H1 (cell line): ENCODE data around the gene TEX29. TPM values are rescaled to one million over a fixed set of nuclear protein-coding genes. Genes with fewer than 3 reads are reported as not detected.

Source experiments
- CTCF ChIA-PET: fragments of 300-600 bp; sonication (Branson Sonifier 250); formaldehyde crosslinking; loops from one replicate; lab custom pipeline; 2021; ENCODE audit not compliant: partially characterized antibody; lab: Charles Lee
- POLR2A ChIA-PET: fragments of 300-600 bp; sonication (Branson Sonifier 250); formaldehyde crosslinking; loops from one replicate; lab custom pipeline; 2021; ENCODE audit warnings: inconsistent platforms; ENCODE audit not compliant: partially characterized antibody; lab: Charles Lee
- DNase-seq, 2 experiments: peaks; one replicate each; pipeline versions ENCODE4 v3.0.0 to v3.0.0-alpha.2; 2010 to 2022; ENCODE audit warnings: low spot score in 2 of 2, low read depth in 1 of 2, mixed read lengths in 1 of 2
- FAIRE-seq: peaks from 2 replicates; lab custom pipeline; 2011; peaks lifted over from hg19 to GRCh38; lab: Jason Lieb, UNC
- H2AFZ ChIP-seq: 2 replicates; pipeline ENCODE4 v1.8.1; 2012; ENCODE audit warnings: low read length, inconsistent platforms
- H2AK5ac ChIP-seq: 2 replicates; pipeline ENCODE4 v1.6.1; 2013; ENCODE audit warnings: low read depth, low read length
- H2BK120ac ChIP-seq: replicated peaks from 2 replicates; pipeline ENCODE3; 2013; ENCODE audit warnings: low read depth, low read length, inconsistent platforms
- H2BK12ac ChIP-seq: 2 replicates; pipeline ENCODE4 v1.6.1; 2013; ENCODE audit warnings: low read depth, low read length
- H2BK15ac ChIP-seq: 2 replicates; pipeline ENCODE4 v1.6.1; 2013; ENCODE audit warnings: low read length
- H2BK20ac ChIP-seq: 2 replicates; pipeline ENCODE4 v1.6.1; 2013; ENCODE audit warnings: low read length
- H2BK5ac ChIP-seq: 2 replicates; pipeline ENCODE4 v1.6.1; 2013; ENCODE audit warnings: low read depth, low read length
- H3K14ac ChIP-seq: 2 replicates; pipeline ENCODE4 v1.6.1; 2013; ENCODE audit warnings: inconsistent platforms; ENCODE audit not compliant: insufficient read length
- H3K18ac ChIP-seq: 2 replicates; pipeline ENCODE4 v1.6.1; 2013; ENCODE audit warnings: low read length; ENCODE audit errors: extremely low read depth
- H3K23ac ChIP-seq: 2 replicates; pipeline ENCODE4 v1.6.1; 2013; ENCODE audit warnings: inconsistent platforms; ENCODE audit not compliant: insufficient read length
- H3K23me2 ChIP-seq: 2 replicates; pipeline ENCODE4 v1.6.1; 2013; ENCODE audit warnings: low read depth, low read length
- H3K27ac ChIP-seq: 2 replicates; pipeline ENCODE4 v1.6.1; 2011; ENCODE audit warnings: low read depth, low read length, inconsistent platforms
- H3K27me3 ChIP-seq, 4 experiments: replicated peaks in 1 of 4; 1 replicate in 1 of 4; 2 replicates in 3 of 4; pipeline versions ENCODE4 v1.6.1 to v1.8.1; 2011 to 2013; ENCODE audit warnings: low read length in 3 of 4, mild to moderate bottlenecking in 3 of 4, inconsistent platforms in 2 of 4, mixed read lengths in 2 of 4, moderate library complexity in 1 of 4; ENCODE audit not compliant: control insufficient read depth in 3 of 4, insufficient read depth in 3 of 4; ENCODE audit errors: extremely low read depth in 1 of 4
- H3K36me3 ChIP-seq, 4 experiments: 2 replicates each; pipeline versions ENCODE4 v1.6.1 to v1.8.1; 2011 to 2013; ENCODE audit warnings: mild to moderate bottlenecking in 4 of 4, low read length in 3 of 4, moderate library complexity in 2 of 4, control low read depth in 1 of 4, inconsistent platforms in 1 of 4; ENCODE audit not compliant: insufficient read depth in 4 of 4, control insufficient read depth in 2 of 4
- H3K4ac ChIP-seq: replicated peaks from 2 replicates; pipeline ENCODE3; 2013; ENCODE audit warnings: low read length, low read depth, mixed read lengths, inconsistent platforms; ENCODE audit not compliant: insufficient read length
- H3K4me1 ChIP-seq, 4 experiments: replicated peaks in 1 of 4; 1 replicate in 1 of 4; 2 replicates in 3 of 4; pipeline versions ENCODE4 v1.6.1 to v1.8.1; 2011 to 2013; ENCODE audit warnings: low read length in 3 of 4, inconsistent platforms in 2 of 4, mixed read lengths in 1 of 4; ENCODE audit not compliant: insufficient read depth in 4 of 4, control insufficient read depth in 3 of 4
- H3K4me2 ChIP-seq, 2 experiments: 2 replicates each; pipeline versions ENCODE4 v1.6.1 to v1.8.1; 2011 to 2013; ENCODE audit warnings: low read depth in 2 of 2, low read length in 2 of 2, control low read depth in 1 of 2, inconsistent platforms in 1 of 2, mild to moderate bottlenecking in 1 of 2; ENCODE audit not compliant: insufficient read depth in 1 of 2
- H3K4me3 ChIP-seq, 4 experiments: fragments of 200-600, 300-600 bp in 1 of 4; sonication (generic), shearing (Covaris generic), sonication (Bioruptor Twin) in 1 of 4; 2 replicates each; pipeline versions ENCODE4 v1.5.1 to v1.8.1; 2011 to 2016; ENCODE audit warnings: low read length in 4 of 4, low read depth in 3 of 4, control low read depth in 2 of 4, inconsistent platforms in 2 of 4, mild to moderate bottlenecking in 2 of 4, mixed read lengths in 1 of 4, moderate library complexity in 1 of 4; ENCODE audit not compliant: insufficient read depth in 2 of 4; ENCODE audit errors: extremely low read depth in 1 of 4
- H3K56ac ChIP-seq: replicated peaks from 2 replicates; pipeline ENCODE3; 2013; ENCODE audit warnings: low read depth, mild to moderate bottlenecking, mixed read lengths, low read length, inconsistent platforms; ENCODE audit not compliant: insufficient read length
- H3K79me1 ChIP-seq: 2 replicates; pipeline ENCODE4 v1.6.1; 2013; ENCODE audit warnings: low read depth, low read length, control low read depth
- H3K79me2 ChIP-seq, 2 experiments: 2 replicates each; pipeline versions ENCODE4 v1.6.1 to v1.8.1; 2012 to 2013; ENCODE audit warnings: low read length in 2 of 2, mild to moderate bottlenecking in 2 of 2, inconsistent platforms in 1 of 2; ENCODE audit not compliant: insufficient read depth in 2 of 2, control insufficient read depth in 1 of 2
- H3K9ac ChIP-seq, 4 experiments: replicated peaks in 1 of 4; 1 replicate in 1 of 4; 2 replicates in 3 of 4; pipeline versions ENCODE4 v1.6.1 to v1.8.1; 2011 to 2013; ENCODE audit warnings: low read depth in 3 of 4, low read length in 3 of 4, control low read depth in 2 of 4, mild to moderate bottlenecking in 2 of 4, moderate library complexity in 2 of 4, inconsistent platforms in 1 of 4; ENCODE audit errors: extremely low read depth in 1 of 4
- H3K9me3 ChIP-seq, 2 experiments: 2 replicates each; pipeline versions ENCODE4 v1.6.1 to v1.8.1; 2012 to 2013; ENCODE audit warnings: mild to moderate bottlenecking in 2 of 2, moderate library complexity in 2 of 2, control low read depth in 1 of 2, inconsistent platforms in 1 of 2, low read depth in 1 of 2, low read length in 1 of 2, mixed read lengths in 1 of 2; ENCODE audit not compliant: insufficient read depth in 2 of 2
- H4K20me1 ChIP-seq, 2 experiments: replicated peaks in 1 of 2; 2 replicates each; pipeline versions ENCODE3 to v1.8.1; 2011 to 2013; ENCODE audit warnings: inconsistent platforms in 2 of 2, low read length in 2 of 2, mild to moderate bottlenecking in 1 of 2; ENCODE audit not compliant: insufficient read depth in 2 of 2, control insufficient read depth in 1 of 2
- H4K5ac ChIP-seq: 2 replicates; pipeline ENCODE4 v1.6.1; 2013; ENCODE audit warnings: low read length, low read depth, mixed read lengths, inconsistent platforms; ENCODE audit not compliant: insufficient read length
- H4K8ac ChIP-seq: 2 replicates; pipeline ENCODE4 v1.8.0; 2013; ENCODE audit warnings: mild to moderate bottlenecking, moderate library complexity, low read length, inconsistent platforms; ENCODE audit not compliant: insufficient read depth; ENCODE audit errors: extremely low read depth
- H4K91ac ChIP-seq: replicated peaks from 2 replicates; pipeline ENCODE3; 2013; ENCODE audit warnings: low read length, mixed read lengths, inconsistent platforms; ENCODE audit not compliant: insufficient read length
- BCL11A ChIP-seq, 2 experiments: IDR thresholded peaks; one replicate each; pipeline ENCODE4 v1.6.1; 2011; ENCODE audit warnings: low read depth in 2 of 2, low read length in 2 of 2, mild to moderate bottlenecking in 2 of 2
- NANOG ChIP-seq: IDR thresholded peaks from 2 replicates; pipeline ENCODE4 v1.6.1; 2011; ENCODE audit warnings: low read length, low read depth, mild to moderate bottlenecking, inconsistent platforms; ENCODE audit not compliant: insufficient read depth, poor library complexity, severe bottlenecking
- TBP ChIP-seq: IDR thresholded peaks from 2 replicates; pipeline ENCODE4 v1.6.1; 2011; ENCODE audit warnings: low read depth, low read length, improper control_type of control experiment
- WGBS, 2 experiments: shearing (Covaris generic) in 1 of 2; methylation state at CpG; one replicate each; pipeline versions ENCODE4 v1.1.6 to v1.1.7; 2013 to 2015; ENCODE audit warnings: low lambda C conversion rate in 2 of 2, mixed read lengths in 2 of 2, inconsistent platforms in 1 of 2, low coverage in 1 of 2, missing lambda C conversion rate in 1 of 2; ENCODE audit not compliant: insufficient replicate concordance in 2 of 2, insufficient coverage in 1 of 2, insufficient read length in 1 of 2; ENCODE audit errors: extremely low coverage in 1 of 2, missing lambda C conversion rate in 1 of 2; 5-methylcytosine and 5-hydroxymethylcytosine counted together
- polyA plus RNA-seq, 7 experiments: library from polyadenylated mRNA; depleted of rRNA in 3 of 7; stranded (reverse) in 5 of 7; unstranded in 2 of 7; fragments of >200 nt in 5 of 7; fragments of 200-250 nt in 2 of 7; gene quantifications; 1 replicate in 5 of 7; 2 replicates in 1 of 7; 4 replicates in 1 of 7; pipeline versions ENCODE4 v1.2.1 to v1.2.3, GENCODE V29; 2011 to 2013; ENCODE audit warnings: missing spikeins in 2 of 7, mixed read lengths in 2 of 7
- total RNA-seq: library from RNA; stranded (reverse); fragmentation: NEBNext Ultra II Directional; extraction: Animal tissue kit (Norgen Biotek cat#: 25700); gene quantifications from 2 replicates; pipeline ENCODE4 v1.2.1, GENCODE V29; 2021

The TEX29 gene
- total and polyA plus RNA-seq, 2 of the 8 experiments (the other 6 are each of a cell fraction or from before 2014, with no cell fraction given): 0.08 TPM; not detected in 1

- 90% methylated on average over 7 of the region's 7 CpGs; no CpG with 5 or more reads in 1 of the 2 experiments for WGBS, 2 experiments
- Histone ChIP-seq H3K79me2 (no peaks in the 10 kb centered on the region), H3K9me3 (no peaks in the 10 kb centered on the region), H4K8ac (no peak overlapping the region), H3K23me2 (0 out of 2 replicates have a peak, but pooled peaks cover 1% of the 10 kb centered on the region), H3K18ac (no peak overlapping the region), H4K5ac (no peak overlapping the region), H3K27ac (no peak overlapping the region), H3K4me2 (no peak overlapping the region), H3K4me1 (no peaks in the 10 kb centered on the region), H3K27me3 (no peaks in the 10 kb centered on the region), H3K79me1 (0 out of 2 replicates have a peak, but pooled peaks cover 3% of the 10 kb centered on the region), H3K56ac (no peak overlapping the region), H4K20me1 (peaks cover 2 to 3% of the 10 kb centered on the region in 2 experiments), H2AK5ac (no peak overlapping the region), H4K91ac (no peak overlapping the region), H2BK20ac (no peak overlapping the region), H2BK5ac (no peak overlapping the region), H3K14ac (no peak overlapping the region), H3K23ac (no peak overlapping the region), H2BK12ac (no peak overlapping the region), H3K36me3 (peaks cover 18 to 50% (median 39%) of the 10 kb centered on the region in 4 experiments), H2AFZ (no peak overlapping the region), H3K4me3 (no peak overlapping the region), H3K4ac (no peak overlapping the region), H3K9ac (no peak overlapping the region), H2BK15ac (no peak overlapping the region), H2BK120ac (no peak overlapping the region)
- CTCF ChIA-PET: interaction anchor here (1.0 to 2.1 kb wide), 4 partner anchors 12 to 35 kb away, joined by 3 to 7 read pairs (median 4); no protein-coding TSS in a partner anchor
- TF ChIP-seq NANOG (no peak), TBP (no peak), BCL11A (IDR thresholded peaks at IDR 0.05; ENCODE audit: low read depth in 2 of 2, low read length in 2 of 2) (no peak)
- POLR2A ChIA-PET: interaction anchor here (1.1 kb wide), 1 partner anchor 31 kb away, joined by 3 read pairs; no protein-coding TSS in a partner anchor
- DNase-seq (no peak), FAIRE-seq (no peak)
These were observed 33.7 kb upstream of the TEX29 start for GRCh38 chr13:111286749-111287148.
